ENCODE data around the gene TMEM150B.

DNA sequence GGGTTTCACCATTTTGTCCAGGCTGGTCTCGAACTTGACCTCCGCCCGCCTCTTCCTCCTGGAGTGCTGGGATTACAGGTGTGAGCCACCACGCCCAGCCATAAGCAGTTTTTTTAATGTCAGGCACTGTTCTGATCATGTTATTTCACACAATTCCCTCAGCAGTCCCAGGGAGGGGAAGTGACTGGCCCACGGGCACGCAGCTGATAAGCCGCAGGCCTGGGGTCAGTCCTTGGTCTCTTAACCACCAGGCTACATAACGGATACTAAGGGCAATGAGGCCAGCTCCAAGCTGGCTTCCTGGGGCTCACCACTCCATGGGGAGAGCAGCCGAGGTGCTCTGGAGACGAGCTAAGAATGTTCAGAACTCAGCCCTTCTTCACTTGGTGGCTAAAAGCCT is 27.9 kb downstream of the TMEM150B start:
- TF ChIP-seq EZH2 (IDR thresholded peaks at IDR 0.05; ENCODE audit: borderline replicate concordance, low read depth, low read length, severe bottlenecking) (no peak), CTCF (IDR thresholded peaks at IDR 0.05; ENCODE audit: extremely low read depth in 1 of 2, insufficient read depth in 1 of 2, low read depth in 1 of 2, low read length in 2 of 2) (no peak), POLR2A (IDR thresholded peaks at IDR 0.05; ENCODE audit: low read depth, low read length) (no peak), POLR2AphosphoS5 (IDR thresholded peaks at IDR 0.05; ENCODE audit: insufficient read depth, low read depth, low read length) (no peak), GATA2 (IDR thresholded peaks at IDR 0.05; ENCODE audit: insufficient read depth, insufficient read length, low read depth, low read length) (no peak), JUN (IDR thresholded peaks at IDR 0.05; ENCODE audit: borderline replicate concordance, insufficient read depth, insufficient read length, low read depth) (no peak), FOS (IDR thresholded peaks at IDR 0.05; ENCODE audit: borderline replicate concordance, insufficient read depth, low read length) (no peak), MYC (IDR thresholded peaks at IDR 0.05; ENCODE audit: low read depth, low read length) (no peak)
- TF ChIP-seq, protein P1, sequence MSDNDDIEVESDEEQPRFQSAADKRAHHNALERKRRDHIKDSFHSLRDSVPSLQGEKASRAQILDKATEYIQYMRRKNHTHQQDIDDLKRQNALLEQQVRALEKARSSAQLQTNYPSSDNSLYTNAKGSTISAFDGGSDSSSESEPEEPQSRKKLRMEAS (IDR thresholded peaks at IDR 0.05; ENCODE audit: insufficient read depth, insufficient read length), result no peak
